Testis (tissue), 2 donors: ENCODE data around the gene AHCYL2.

Experiments
- POLR2A ChIP-seq: fragments of 450-650 bp; IDR thresholded peaks from one replicate; pipeline ENCODE4 v1.6.1; 2017; ENCODE audit warnings: antibody characterized with exemption, mild to moderate bottlenecking, moderate library complexity
- TF ChIP-seq, protein P1 (sequence below), 3 experiments: fragments of 450-650 bp in 2 of 3; fragments of 200-600 bp in 1 of 3; sonication (generic) in 1 of 3; IDR thresholded peaks; one replicate each; pipeline ENCODE4 v1.5.1; 2016 to 2019; ENCODE audit warnings: antibody characterized with exemption in 3 of 3, mild to moderate bottlenecking in 2 of 3, moderate library complexity in 1 of 3

GRCh38 chr7:129228633-129229032, 3.8 kb downstream of the AHCYL2 start:
- TF ChIP-seq, protein P1, sequence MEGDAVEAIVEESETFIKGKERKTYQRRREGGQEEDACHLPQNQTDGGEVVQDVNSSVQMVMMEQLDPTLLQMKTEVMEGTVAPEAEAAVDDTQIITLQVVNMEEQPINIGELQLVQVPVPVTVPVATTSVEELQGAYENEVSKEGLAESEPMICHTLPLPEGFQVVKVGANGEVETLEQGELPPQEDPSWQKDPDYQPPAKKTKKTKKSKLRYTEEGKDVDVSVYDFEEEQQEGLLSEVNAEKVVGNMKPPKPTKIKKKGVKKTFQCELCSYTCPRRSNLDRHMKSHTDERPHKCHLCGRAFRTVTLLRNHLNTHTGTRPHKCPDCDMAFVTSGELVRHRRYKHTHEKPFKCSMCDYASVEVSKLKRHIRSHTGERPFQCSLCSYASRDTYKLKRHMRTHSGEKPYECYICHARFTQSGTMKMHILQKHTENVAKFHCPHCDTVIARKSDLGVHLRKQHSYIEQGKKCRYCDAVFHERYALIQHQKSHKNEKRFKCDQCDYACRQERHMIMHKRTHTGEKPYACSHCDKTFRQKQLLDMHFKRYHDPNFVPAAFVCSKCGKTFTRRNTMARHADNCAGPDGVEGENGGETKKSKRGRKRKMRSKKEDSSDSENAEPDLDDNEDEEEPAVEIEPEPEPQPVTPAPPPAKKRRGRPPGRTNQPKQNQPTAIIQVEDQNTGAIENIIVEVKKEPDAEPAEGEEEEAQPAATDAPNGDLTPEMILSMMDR (IDR thresholded peaks at IDR 0.05) = no peak
- TF ChIP-seq POLR2A = no peak
